ENCODE measurements around the gene CYP1B1. TPM values are rescaled to one million over a fixed set of nuclear protein-coding genes. Genes with fewer than 3 reads are reported as not detected.

Gene CYP1B1
- total RNA-seq, 1 experiment from 2014 or later: 2.6 TPM

GRCh38 chr2:38032946-38033345 is 43.0 kb downstream of the CYP1B1 start:
- ChIA-PET CTCF (no interaction called here), RAD21 (ENCODE audit: low non-redundant PET in 1 of 2, low total read pairs in 2 of 2, uncharacterized antibody in 2 of 2, unreplicated experiment in 2 of 2) (no interaction called here), POLR2A (no interaction called here)
- no peak for ATAC-seq
- H3K4me2 ChIP-seq (ENCODE audit: low read length): no peak overlapping the region
- H2AFZ ChIP-seq (ENCODE audit: low read depth, low read length, poor library complexity, severe bottlenecking): no peak overlapping the region
- no peaks in the 10 kb centered on the region for H4K20me1 ChIP-seq (ENCODE audit: insufficient read depth)
- no TSS peak for BruUV-seq (replicated peaks)
- H3K27ac ChIP-seq (ENCODE audit: low read depth, low read length): no peak overlapping the region
- H3K4me1 ChIP-seq (ENCODE audit: control insufficient read depth in 1 of 2, insufficient read depth in 2 of 2, low read length in 2 of 2): no peaks in the 10 kb centered on the region
- H3K27me3 ChIP-seq (ENCODE audit: insufficient read depth, low read length): no peaks in the 10 kb centered on the region
- no peaks in the 10 kb centered on the region for H3K9me2 ChIP-seq (ENCODE audit: insufficient read depth)
- no peak for DNase-seq (ENCODE audit: low read depth, low spot score)
- H3K79me2 ChIP-seq (ENCODE audit: insufficient read depth, low read length): no peaks in the 10 kb centered on the region
- no peak overlapping the region for H3K9ac ChIP-seq (ENCODE audit: low read length)
- no peak overlapping the region for H3K4me3 ChIP-seq (replicated peaks in 1 of 2; ENCODE audit: low read depth in 1 of 2, low read length in 2 of 2)
- H3K36me3 ChIP-seq (ENCODE audit: control insufficient read depth in 1 of 2, insufficient read depth in 2 of 2, low read length in 2 of 2): no peaks in the 10 kb centered on the region
- no peaks in the 10 kb centered on the region for H3K9me3 ChIP-seq (ENCODE audit: control insufficient read depth in 1 of 2, insufficient read depth in 1 of 2, low read depth in 1 of 2, low read length in 2 of 2)
- intact Hi-C loops (cut with micrococcal nuclease): no loop called here
- no peak for TF ChIP-seq SRF (IDR thresholded peaks at IDR 0.05; ENCODE audit: low read depth)
- TF ChIP-seq, protein P1, sequence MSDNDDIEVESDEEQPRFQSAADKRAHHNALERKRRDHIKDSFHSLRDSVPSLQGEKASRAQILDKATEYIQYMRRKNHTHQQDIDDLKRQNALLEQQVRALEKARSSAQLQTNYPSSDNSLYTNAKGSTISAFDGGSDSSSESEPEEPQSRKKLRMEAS (IDR thresholded peaks at IDR 0.05): no peak
- TF ChIP-seq ZNF274 (IDR thresholded peaks at IDR 0.05; ENCODE audit: low read depth, low read length): no peak
- TF ChIP-seq JUND (IDR thresholded peaks at IDR 0.05): no peak
- no peak for TF ChIP-seq EZH2 (IDR thresholded peaks at IDR 0.05)
- TF ChIP-seq POLR2A (IDR thresholded peaks at IDR 0.05; ENCODE audit: borderline replicate concordance, extremely low read depth, insufficient read depth, insufficient read length): no peak
- TF ChIP-seq EZH2phosphoT487 (IDR thresholded peaks at IDR 0.05; ENCODE audit: borderline replicate concordance): no peak

DNA sequence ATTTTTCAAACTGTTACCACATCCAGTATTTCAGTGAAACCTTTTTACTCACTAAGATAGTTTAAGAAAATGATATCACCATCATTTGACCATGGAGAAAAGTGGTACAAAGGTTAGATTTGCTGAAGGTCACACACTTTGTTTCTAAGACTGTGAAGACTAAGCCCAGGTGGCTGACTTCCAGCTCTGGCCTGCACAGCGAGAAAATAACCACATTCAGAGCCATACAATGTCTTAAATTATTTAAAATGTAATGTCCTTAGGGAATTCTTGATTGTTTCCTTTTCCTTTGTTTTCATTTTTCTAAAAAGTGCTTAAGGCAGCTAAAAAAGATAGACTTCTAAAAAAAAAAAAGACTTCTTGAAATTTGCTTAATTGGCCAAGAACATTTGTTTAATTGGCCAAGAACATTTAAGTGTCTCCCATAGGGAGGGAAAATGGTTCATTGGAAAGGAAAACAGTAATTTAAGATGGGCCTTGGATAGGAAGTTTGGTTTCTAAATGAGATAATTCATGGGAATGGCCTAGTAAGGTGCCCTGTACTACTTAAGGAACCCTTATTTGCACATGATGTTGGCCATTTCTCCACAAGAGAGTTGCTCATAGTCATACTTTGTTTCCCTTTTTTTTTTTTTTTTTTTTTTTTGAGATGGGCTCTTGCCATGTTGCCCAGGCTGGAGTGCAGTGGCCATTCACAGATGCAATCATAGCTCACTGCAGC is 45.2 kb downstream of the CYP1B1 start:
- Histone ChIP-seq H3K9ac (ENCODE audit: low read length) (no peak overlapping the region), H3K79me2 (ENCODE audit: insufficient read depth, low read length) (no peaks in the 10 kb centered on the region), H3K9me2 (ENCODE audit: insufficient read depth) (no peaks in the 10 kb centered on the region), H3K4me3 (replicated peaks in 1 of 2; ENCODE audit: low read depth in 1 of 2, low read length in 2 of 2) (no peak overlapping the region), H3K4me2 (ENCODE audit: low read length) (no peak overlapping the region), H3K36me3 (ENCODE audit: control insufficient read depth in 1 of 2, insufficient read depth in 2 of 2, low read length in 2 of 2) (no peaks in the 10 kb centered on the region), H3K27me3 (ENCODE audit: insufficient read depth, low read length) (no peaks in the 10 kb centered on the region), H2AFZ (ENCODE audit: low read depth, low read length, poor library complexity, severe bottlenecking) (no peak overlapping the region), H4K20me1 (ENCODE audit: insufficient read depth) (no peaks in the 10 kb centered on the region), H3K9me3 (ENCODE audit: control insufficient read depth in 1 of 2, insufficient read depth in 1 of 2, low read depth in 1 of 2, low read length in 2 of 2) (no peaks in the 10 kb centered on the region), H3K27ac (ENCODE audit: low read depth, low read length) (no peak overlapping the region), H3K4me1 (ENCODE audit: control insufficient read depth in 1 of 2, insufficient read depth in 2 of 2, low read length in 2 of 2) (no peaks in the 10 kb centered on the region)
- intact Hi-C loops (cut with micrococcal nuclease): no loop called here
- RAD21 ChIA-PET (ENCODE audit: low non-redundant PET in 1 of 2, low total read pairs in 2 of 2, uncharacterized antibody in 2 of 2, unreplicated experiment in 2 of 2): no interaction called here
- no TSS peak for BruUV-seq (replicated peaks)
- DNase-seq (ENCODE audit: low read depth, low spot score) (no peak), ATAC-seq (no peak)
- CTCF ChIA-PET: no interaction called here
- POLR2A ChIA-PET: no interaction called here
- TF ChIP-seq ZFX (IDR thresholded peaks at IDR 0.05): no peak
- TF ChIP-seq FOSL1 (IDR thresholded peaks at IDR 0.05; ENCODE audit: low read depth): no peak
- no peak for TF ChIP-seq POLR2AphosphoS5 (IDR thresholded peaks at IDR 0.05; ENCODE audit: low read depth, low read length)
- TF ChIP-seq, protein P1 (IDR thresholded peaks at IDR 0.05): no peak
- TF ChIP-seq RAD21 (IDR thresholded peaks at IDR 0.05; ENCODE audit: low read depth): no peak
- no peak for TF ChIP-seq SP1 (IDR thresholded peaks at IDR 0.05; ENCODE audit: low read depth)
- TF ChIP-seq CBX3 (IDR thresholded peaks at IDR 0.05; ENCODE audit: low read depth): no peak
- TF ChIP-seq EZH2 (IDR thresholded peaks at IDR 0.05): no peak
- TF ChIP-seq SIN3A (IDR thresholded peaks at IDR 0.05; ENCODE audit: low read depth): no peak
- no peak for TF ChIP-seq YY1 (IDR thresholded peaks at IDR 0.05; ENCODE audit: extremely low read depth, insufficient replicate concordance, low read depth, low read length)
- TF ChIP-seq EZH2phosphoT487 (IDR thresholded peaks at IDR 0.05; ENCODE audit: borderline replicate concordance): no peak
- TF ChIP-seq, protein P2, sequence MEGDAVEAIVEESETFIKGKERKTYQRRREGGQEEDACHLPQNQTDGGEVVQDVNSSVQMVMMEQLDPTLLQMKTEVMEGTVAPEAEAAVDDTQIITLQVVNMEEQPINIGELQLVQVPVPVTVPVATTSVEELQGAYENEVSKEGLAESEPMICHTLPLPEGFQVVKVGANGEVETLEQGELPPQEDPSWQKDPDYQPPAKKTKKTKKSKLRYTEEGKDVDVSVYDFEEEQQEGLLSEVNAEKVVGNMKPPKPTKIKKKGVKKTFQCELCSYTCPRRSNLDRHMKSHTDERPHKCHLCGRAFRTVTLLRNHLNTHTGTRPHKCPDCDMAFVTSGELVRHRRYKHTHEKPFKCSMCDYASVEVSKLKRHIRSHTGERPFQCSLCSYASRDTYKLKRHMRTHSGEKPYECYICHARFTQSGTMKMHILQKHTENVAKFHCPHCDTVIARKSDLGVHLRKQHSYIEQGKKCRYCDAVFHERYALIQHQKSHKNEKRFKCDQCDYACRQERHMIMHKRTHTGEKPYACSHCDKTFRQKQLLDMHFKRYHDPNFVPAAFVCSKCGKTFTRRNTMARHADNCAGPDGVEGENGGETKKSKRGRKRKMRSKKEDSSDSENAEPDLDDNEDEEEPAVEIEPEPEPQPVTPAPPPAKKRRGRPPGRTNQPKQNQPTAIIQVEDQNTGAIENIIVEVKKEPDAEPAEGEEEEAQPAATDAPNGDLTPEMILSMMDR (IDR thresholded peaks at IDR 0.05 in 2 of 3, conservative IDR thresholded peaks at IDR 0.05 in 1 of 3; ENCODE audit: borderline replicate concordance in 1 of 3, insufficient read depth in 1 of 3, low read depth in 2 of 3, low read length in 2 of 3): no peak
- TF ChIP-seq ATF3 (IDR thresholded peaks at IDR 0.05): no peak
- TF ChIP-seq EGR1 (IDR thresholded peaks at IDR 0.05; ENCODE audit: low read depth): no peak
- TF ChIP-seq JUND (IDR thresholded peaks at IDR 0.05): no peak
- no peak for TF ChIP-seq SRF (IDR thresholded peaks at IDR 0.05; ENCODE audit: low read depth)
